IMR-90 (cell line): ENCODE data around the gene RIMBP2. TPM values are rescaled to one million over a fixed set of nuclear protein-coding genes. Genes with fewer than 3 reads are reported as not detected.

Experiments used
- ATAC-seq: fragments of 200-7000 bp; cut with Tn5 transposase; 2 replicates; pipeline ENCODE4 v1.9.1; 2020; ENCODE audit warnings: low read depth, mild to moderate bottlenecking, moderate library complexity
- BruUV-seq: library from RNA; stranded (reverse); fragments of 400-500 nt; replicated peaks from 2 replicates; lab custom pipeline; 2021; lab: Mats Ljungman, UMichigan
- CTCF ChIA-PET: fragments of 300-600 bp; formaldehyde crosslinking; extraction: SDS; loops from one replicate; lab custom pipeline; 2021; ENCODE audit warnings: antibody characterized with exemption; lab: Yijun Ruan, JAX
- POLR2A ChIA-PET: fragments of 300-600 bp; sonication (Branson Sonifier 250); formaldehyde crosslinking; loops from one replicate; lab custom pipeline; 2022; ENCODE audit warnings: antibody characterized with exemption; ENCODE audit not compliant: unreplicated experiment; lab: Charles Lee
- DNase-seq: peaks from one replicate; pipeline ENCODE4 v3.0.0; 2013
- H2AFZ ChIP-seq: replicated peaks from 2 replicates; pipeline ENCODE3; 2013; ENCODE audit warnings: low read length, mild to moderate bottlenecking; ENCODE audit not compliant: poor library complexity
- H2AK5ac ChIP-seq: 2 replicates; pipeline ENCODE4 v1.6.1; 2013; ENCODE audit warnings: low read depth, low read length, inconsistent platforms
- H2AK9ac ChIP-seq: replicated peaks from 2 replicates; pipeline ENCODE3; 2013; ENCODE audit warnings: mild to moderate bottlenecking, low read depth, low read length, moderate library complexity; ENCODE audit not compliant: poor library complexity
- H2BK120ac ChIP-seq: 2 replicates; pipeline ENCODE4 v1.6.1; 2013; ENCODE audit warnings: low read depth, low read length, inconsistent platforms
- H2BK15ac ChIP-seq: 3 replicates; pipeline ENCODE4 v1.6.1; 2013; ENCODE audit warnings: low read depth, low read length, inconsistent platforms
- H2BK20ac ChIP-seq: 2 replicates; pipeline ENCODE4 v1.6.1; 2013; ENCODE audit warnings: low read depth, mild to moderate bottlenecking, inconsistent platforms, low read length, moderate library complexity
- H2BK5ac ChIP-seq: 2 replicates; pipeline ENCODE4 v1.6.1; 2013; ENCODE audit warnings: mild to moderate bottlenecking, low read depth, low read length, inconsistent platforms; ENCODE audit not compliant: poor library complexity, severe bottlenecking
- H3K14ac ChIP-seq: replicated peaks from 2 replicates; pipeline ENCODE4 v1.6.1; 2013; ENCODE audit warnings: low read depth, low read length, inconsistent platforms
- H3K18ac ChIP-seq: 2 replicates; pipeline ENCODE4 v1.6.1; 2013; ENCODE audit warnings: low read depth, low read length, control low read depth
- H3K23ac ChIP-seq: 2 replicates; pipeline ENCODE4 v1.6.1; 2013; ENCODE audit warnings: low read depth, low read length, inconsistent platforms
- H3K27ac ChIP-seq: 2 replicates; pipeline ENCODE4 v1.5.1; 2013; ENCODE audit warnings: mild to moderate bottlenecking, control low read depth, low read length; ENCODE audit not compliant: insufficient read depth
- H3K27me3 ChIP-seq: 2 replicates; pipeline ENCODE4 v1.6.1; 2013; ENCODE audit warnings: low read length; ENCODE audit not compliant: control insufficient read depth, insufficient read depth
- H3K36me3 ChIP-seq: 2 replicates; pipeline ENCODE4 v1.6.1; 2013; ENCODE audit warnings: low read length, mixed read lengths; ENCODE audit not compliant: control insufficient read depth, insufficient read depth
- H3K4ac ChIP-seq: 2 replicates; pipeline ENCODE4 v1.6.1; 2013; ENCODE audit warnings: low read depth, low read length, inconsistent platforms
- H3K4me1 ChIP-seq: 2 replicates; pipeline ENCODE4 v1.6.1; 2013; ENCODE audit warnings: low read length, mixed read lengths; ENCODE audit not compliant: control insufficient read depth, insufficient read depth
- H3K4me2 ChIP-seq: 2 replicates; pipeline ENCODE4 v1.6.1; 2013; ENCODE audit warnings: low read depth, mild to moderate bottlenecking, control low read depth, low read length, moderate library complexity
- H3K4me3 ChIP-seq: 2 replicates; pipeline ENCODE4 v1.5.1; 2013; ENCODE audit warnings: low read depth, mild to moderate bottlenecking, control low read depth, low read length, moderate library complexity; ENCODE audit not compliant: insufficient read depth
- H3K56ac ChIP-seq: 2 replicates; pipeline ENCODE4 v1.6.1; 2013; ENCODE audit warnings: low read length, inconsistent platforms; ENCODE audit not compliant: insufficient read depth; ENCODE audit errors: extremely low read depth
- H3K79me1 ChIP-seq, 2 experiments: 2 replicates each; pipeline ENCODE4 v1.6.1; 2013; ENCODE audit warnings: low read length in 2 of 2, inconsistent platforms in 1 of 2, low read depth in 1 of 2
- H3K9ac ChIP-seq: 2 replicates; pipeline ENCODE4 v1.6.1; 2013; ENCODE audit warnings: low read depth, low read length, control low read depth
- H3K9me1 ChIP-seq: 2 replicates; pipeline ENCODE4 v1.6.1; 2013; ENCODE audit warnings: low read length, inconsistent platforms; ENCODE audit not compliant: insufficient read depth
- H3K9me3 ChIP-seq: 2 replicates; pipeline ENCODE4 v1.6.1; 2013; ENCODE audit warnings: low read length; ENCODE audit not compliant: control insufficient read depth, insufficient read depth
- H4K20me1 ChIP-seq: 2 replicates; pipeline ENCODE4 v1.6.1; 2013; ENCODE audit warnings: low read length, inconsistent platforms; ENCODE audit not compliant: insufficient read depth
- H4K5ac ChIP-seq: 2 replicates; pipeline ENCODE4 v1.6.1; 2013; ENCODE audit warnings: mild to moderate bottlenecking, low read depth, low read length, control low read depth
- H4K8ac ChIP-seq, 2 experiments: 2 replicates each; pipeline ENCODE4 v1.6.1; 2013; ENCODE audit warnings: low read depth in 2 of 2, low read length in 2 of 2, control low read depth in 1 of 2, inconsistent platforms in 1 of 2
- H4K91ac ChIP-seq: 2 replicates; pipeline ENCODE4 v1.6.1; 2013; ENCODE audit warnings: low read depth, low read length, inconsistent platforms; ENCODE audit not compliant: insufficient read depth
- BHLHE40 ChIP-seq: fragments of 150-350 bp; IDR thresholded peaks from 2 replicates; pipeline ENCODE4 v1.6.1; 2016; ENCODE audit warnings: mild to moderate bottlenecking, low read depth, low read length
- CEBPB ChIP-seq: IDR thresholded peaks from 2 replicates; pipeline ENCODE4 v1.6.1; 2012; ENCODE audit warnings: low read depth, low read length, improper control_type of control experiment
- CHD1 ChIP-seq: IDR thresholded peaks from 2 replicates; pipeline ENCODE4 v1.6.1; 2012; ENCODE audit warnings: low read depth, low read length, improper control_type of control experiment
- ELK1 ChIP-seq: fragments of 150-350 bp; IDR thresholded peaks from 2 replicates; pipeline ENCODE4 v1.6.1; 2016; ENCODE audit warnings: low read depth, mild to moderate bottlenecking, low read length, moderate library complexity, borderline replicate concordance
- FOS ChIP-seq: fragments of 150-350 bp; IDR thresholded peaks from 2 replicates; pipeline ENCODE4 v1.6.1; 2016; ENCODE audit warnings: low read depth, low read length
- MAFK ChIP-seq: IDR thresholded peaks from 2 replicates; pipeline ENCODE4 v1.6.1; 2012; ENCODE audit warnings: low read depth, low read length, improper control_type of control experiment
- MAZ ChIP-seq: IDR thresholded peaks from 2 replicates; pipeline ENCODE4 v1.6.1; 2012; ENCODE audit warnings: low read depth, mild to moderate bottlenecking, low read length, improper control_type of control experiment, moderate library complexity, borderline replicate concordance
- MXI1 ChIP-seq: IDR thresholded peaks from 2 replicates; pipeline ENCODE4 v1.6.1; 2012; ENCODE audit warnings: low read depth, mild to moderate bottlenecking, low read length, moderate library complexity, borderline replicate concordance
- NFE2L2 ChIP-seq: fragments of 150-350 bp; IDR thresholded peaks from 2 replicates; pipeline ENCODE4 v1.6.1; 2016; ENCODE audit warnings: low read depth, mild to moderate bottlenecking, low read length
- POLR2A ChIP-seq: IDR thresholded peaks from 2 replicates; pipeline ENCODE4 v1.6.1; 2012; ENCODE audit warnings: mild to moderate bottlenecking, low read depth, low read length
- RAD21 ChIP-seq: IDR thresholded peaks from 2 replicates; pipeline ENCODE4 v1.6.1; 2012; ENCODE audit warnings: low read length, improper control_type of control experiment
- RCOR1 ChIP-seq: IDR thresholded peaks from 2 replicates; pipeline ENCODE4 v1.6.1; 2012; ENCODE audit warnings: mild to moderate bottlenecking, low read length, improper control_type of control experiment; ENCODE audit not compliant: insufficient replicate concordance
- RFX5 ChIP-seq: IDR thresholded peaks from 2 replicates; pipeline ENCODE4 v1.8.0; 2012; ENCODE audit warnings: low read depth, mild to moderate bottlenecking, low read length, moderate library complexity
- SMC3 ChIP-seq: fragments of 150-350 bp; IDR thresholded peaks from 2 replicates; pipeline ENCODE4 v1.6.1; 2016; ENCODE audit warnings: low read depth, mild to moderate bottlenecking, antibody characterized with exemption, low read length, moderate library complexity
- USF2 ChIP-seq: fragments of 150-350 bp; IDR thresholded peaks from 2 replicates; pipeline ENCODE4 v1.6.1; 2017; ENCODE audit warnings: mild to moderate bottlenecking, antibody characterized with exemption, low read length, low read depth
- WGBS, 2 experiments: methylation state at CpG; one replicate each; pipeline versions ENCODE4 v1.1.5 to v1.1.7; 2013; ENCODE audit warnings: missing lambda C conversion rate in 2 of 2; ENCODE audit not compliant: insufficient read length in 1 of 2; ENCODE audit errors: extremely low coverage in 2 of 2; 5-methylcytosine and 5-hydroxymethylcytosine counted together
- dilution Hi-C: fragments of 300-500 bp; cut with HindIII; formaldehyde crosslinking; loops from one replicate; pipeline ENCODE4 v1.14.3; 2018; ENCODE audit warnings: low sequenced_read_pairs; ENCODE audit not compliant: unreplicated experiment
- in situ Hi-C: fragments of 300-500 bp; cut with MboI; formaldehyde crosslinking; loops from 3 replicates; pipeline ENCODE4 v1.14.3; 2019; ENCODE audit warnings: low sequenced_read_pairs, inconsistent platforms, mixed read lengths
- intact Hi-C: fragments of 100-400 bp; cut with micrococcal nuclease; formaldehyde crosslinking; loops from 2 replicates; pipeline ENCODE4 v1.10.0; 2022
- polyA plus RNA-seq, 3 experiments: library from polyadenylated mRNA; depleted of rRNA; stranded (reverse); fragments of >200 nt; gene quantifications; 2 replicates each; pipeline ENCODE4 v1.2.3, GENCODE V29; 2012; ENCODE audit warnings: low replicate concordance in 1 of 3
- total RNA-seq: library from RNA; depleted of rRNA; stranded (reverse); fragments of >200 nt; gene quantifications from 2 replicates; pipeline ENCODE4 v1.2.3, GENCODE V29; 2012
- TF ChIP-seq, protein P1 (sequence below): conservative IDR thresholded peaks from 2 replicates; pipeline ENCODE4 v1.5.1; 2012; ENCODE audit warnings: mild to moderate bottlenecking, low read depth, low read length, improper control_type of control experiment

The RIMBP2 gene
- total and polyA plus RNA-seq, 2 of the 4 experiments (the other 2 are of a cell fraction): not detected

DNA sequence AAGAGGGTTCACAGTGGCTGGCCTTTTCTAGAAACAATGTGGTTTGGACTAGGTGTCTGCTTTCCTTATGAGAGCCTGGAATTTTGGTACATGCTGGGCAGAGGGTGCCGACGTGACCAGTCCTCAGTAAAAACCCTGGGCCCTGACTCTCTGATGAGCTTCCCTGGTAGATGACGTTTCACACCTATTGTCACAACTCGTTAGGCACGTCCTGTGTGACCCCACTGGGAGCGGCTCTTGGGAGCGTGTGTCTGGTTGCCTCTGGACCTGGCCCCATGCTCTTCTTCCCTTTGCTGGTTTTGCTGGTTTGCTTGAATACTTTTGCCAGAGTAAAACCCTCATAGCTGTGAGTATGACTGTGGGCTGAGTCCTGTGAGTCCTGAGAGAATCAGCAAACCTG lies 136.9 kb downstream of the RIMBP2 start:
- Histone ChIP-seq H4K20me1 (no peaks in the 10 kb centered on the region), H3K27me3 (no peaks in the 10 kb centered on the region), H3K36me3 (no peaks in the 10 kb centered on the region), H3K9ac (no peak overlapping the region), H2AFZ (no peak overlapping the region), H3K23ac (no peak overlapping the region), H3K9me3 (peaks cover 53% of the 10 kb centered on the region), H2BK120ac (no peak overlapping the region), H2BK15ac (no peak overlapping the region), H3K4me1 (no peaks in the 10 kb centered on the region), H2BK20ac (no peak overlapping the region), H3K79me1 (no peaks in the 10 kb centered on the region), H3K56ac (no peak overlapping the region), H3K18ac (no peak overlapping the region), H3K27ac (no peak overlapping the region), H3K4me2 (no peak overlapping the region), H4K5ac (no peak overlapping the region), H3K4ac (no peak overlapping the region), H2AK9ac (no peak overlapping the region), H4K91ac (no peak overlapping the region), H3K9me1 (no peaks in the 10 kb centered on the region), H3K14ac (no peak overlapping the region), H2AK5ac (no peak overlapping the region), H3K4me3 (no peak overlapping the region), H2BK5ac (no peak overlapping the region), H4K8ac (no peak overlapping the region)
- no peak for DNase-seq
- BruUV-seq: no TSS peak
- ChIA-PET CTCF (no interaction called here), POLR2A (no interaction called here)
- intact Hi-C loops: no loop called here
- WGBS, 2 experiments: 31% methylated on average over 3 of the region's 7 CpGs; no CpG with 5 or more reads in 1 of the 2 experiments
- ATAC-seq: no peak
- TF ChIP-seq SMC3 (no peak), USF2 (no peak), RFX5 (no peak), NFE2L2 (no peak), RAD21 (no peak), MAZ (no peak), RCOR1 (no peak), MXI1 (no peak), CHD1 (no peak), MAFK (no peak), POLR2A (no peak), BHLHE40 (no peak), FOS (no peak), ELK1 (no peak), CEBPB (no peak)
- TF ChIP-seq, protein P1, sequence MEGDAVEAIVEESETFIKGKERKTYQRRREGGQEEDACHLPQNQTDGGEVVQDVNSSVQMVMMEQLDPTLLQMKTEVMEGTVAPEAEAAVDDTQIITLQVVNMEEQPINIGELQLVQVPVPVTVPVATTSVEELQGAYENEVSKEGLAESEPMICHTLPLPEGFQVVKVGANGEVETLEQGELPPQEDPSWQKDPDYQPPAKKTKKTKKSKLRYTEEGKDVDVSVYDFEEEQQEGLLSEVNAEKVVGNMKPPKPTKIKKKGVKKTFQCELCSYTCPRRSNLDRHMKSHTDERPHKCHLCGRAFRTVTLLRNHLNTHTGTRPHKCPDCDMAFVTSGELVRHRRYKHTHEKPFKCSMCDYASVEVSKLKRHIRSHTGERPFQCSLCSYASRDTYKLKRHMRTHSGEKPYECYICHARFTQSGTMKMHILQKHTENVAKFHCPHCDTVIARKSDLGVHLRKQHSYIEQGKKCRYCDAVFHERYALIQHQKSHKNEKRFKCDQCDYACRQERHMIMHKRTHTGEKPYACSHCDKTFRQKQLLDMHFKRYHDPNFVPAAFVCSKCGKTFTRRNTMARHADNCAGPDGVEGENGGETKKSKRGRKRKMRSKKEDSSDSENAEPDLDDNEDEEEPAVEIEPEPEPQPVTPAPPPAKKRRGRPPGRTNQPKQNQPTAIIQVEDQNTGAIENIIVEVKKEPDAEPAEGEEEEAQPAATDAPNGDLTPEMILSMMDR: no peak
- dilution Hi-C loops: no loop called here
- in situ Hi-C loops: no loop called here
